ENCODE data around the gene CPAMD8. TPM values are rescaled to one million over a fixed set of nuclear protein-coding genes. Genes with fewer than 3 reads are reported as not detected.

CPAMD8 gene
- total RNA-seq, 2 experiments from 2014 or later = not detected

- ATAC-seq = no peak
- TF ChIP-seq CTCF (IDR thresholded peaks at IDR 0.05) = no peak
- DNase-seq = no peak
- Mint-ChIP-seq H3K4me1 (ENCODE audit: low read depth) (peaks cover 9% of the 10 kb centered on the region), H3K4me3 (no peak overlapping the region), H3K36me3 (ENCODE audit: low read depth) (no peaks in the 10 kb centered on the region), H3K9me3 (no peaks in the 10 kb centered on the region), H3K27ac (no peak overlapping the region), H3K27me3 (peaks cover 48% of the 10 kb centered on the region)
- intact Hi-C loops (cut with micrococcal nuclease) = loop anchor here (10.0 kb wide), 1 partner anchor 116 kb away; no protein-coding TSS in a partner anchor
- ChIA-PET POLR2A (no interaction called here), CTCF (no interaction called here)
Measured at GRCh38 chr19:16890461-16891184, 136.0 kb downstream of the CPAMD8 start.

- Mint-ChIP-seq H3K9me3 (no peaks in the 10 kb centered on the region), H3K27ac (no peak overlapping the region), H3K4me3 (no peak overlapping the region)
Measured at GRCh38 chr19:16889883-16890460, 136.6 kb downstream of the CPAMD8 start.

DNA sequence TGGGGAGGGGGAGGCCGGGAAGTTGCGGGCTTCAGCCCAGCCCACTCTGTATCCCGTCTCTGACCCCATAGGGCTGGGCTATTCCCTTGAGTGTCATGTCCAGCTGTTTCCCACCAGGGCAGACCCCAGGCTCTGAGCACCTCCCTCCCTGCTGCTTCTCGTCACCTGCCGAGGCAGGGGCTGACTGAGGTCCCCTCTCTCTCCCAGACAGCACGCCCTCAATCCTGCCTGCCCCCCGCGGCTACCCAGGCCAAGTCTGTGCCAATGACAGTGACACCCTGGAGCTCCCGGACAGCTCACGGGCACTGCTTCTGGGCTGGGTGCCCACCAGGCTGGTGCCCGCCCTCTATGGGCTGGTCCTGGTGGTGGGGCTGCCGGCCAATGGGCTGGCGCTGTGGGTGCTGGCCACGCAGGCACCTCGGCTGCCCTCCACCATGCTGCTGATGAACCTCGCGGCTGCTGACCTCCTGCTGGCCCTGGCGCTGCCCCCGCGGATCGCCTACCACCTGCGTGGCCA lies 137.2 kb downstream of the CPAMD8 start:
- CTCF ChIA-PET = no interaction called here
- POLR2A ChIA-PET = no interaction called here
- no peak for TF ChIP-seq CTCF (IDR thresholded peaks at IDR 0.05)
- Mint-ChIP-seq H3K36me3 (ENCODE audit: low read depth) (no peaks in the 10 kb centered on the region), H3K4me3 (no peak overlapping the region), H3K4me1 (ENCODE audit: low read depth) (peaks cover 5% of the 10 kb centered on the region), H3K27ac (no peak overlapping the region), H3K9me3 (no peaks in the 10 kb centered on the region), H3K27me3 (peaks cover 37% of the 10 kb centered on the region)
- no peak for DNase-seq
- ATAC-seq = no peak
- intact Hi-C loops (cut with micrococcal nuclease) = no loop called here

More at GRCh38 chr19:16889883-16890460, 136.6 kb downstream of the CPAMD8 start:
- H3K27me3 Mint-ChIP-seq = peaks cover 43% of the 10 kb centered on the region
- peaks cover 5% of the 10 kb centered on the region for H3K4me1 Mint-ChIP-seq (ENCODE audit: low read depth)
- ATAC-seq (no peak), DNase-seq (no peak)
- no peaks in the 10 kb centered on the region for H3K36me3 Mint-ChIP-seq (ENCODE audit: low read depth)
- CTCF ChIA-PET = no interaction called here
- POLR2A ChIA-PET = no interaction called here
- intact Hi-C loops (cut with micrococcal nuclease) = loop anchor here (10.0 kb wide), 1 partner anchor 115 kb away; no protein-coding TSS in a partner anchor
- TF ChIP-seq CTCF (IDR thresholded peaks at IDR 0.05) = no peak

GRCh38 chr19:16888629-16889365 lies 137.8 kb downstream of the CPAMD8 start, which contains the start of gene F2RL3:
Gene F2RL3, plus strand, starts transcription at chr19:16888999. Its CDS starts 191 bp downstream, at chr19:16889190.
- H3K4me1 Mint-ChIP-seq (ENCODE audit: low read depth) = peaks cover 5% of the 10 kb centered on the region

More at GRCh38 chr19:16888629-16889365, 137.8 kb downstream of the CPAMD8 start, which contains the start of gene F2RL3:
- ATAC-seq (peak; percentile 33), DNase-seq (peak; percentile 28)
- TF ChIP-seq CTCF (IDR thresholded peaks at IDR 0.05) = no peak
- no peaks in the 10 kb centered on the region for H3K9me3 Mint-ChIP-seq
- H3K4me3 Mint-ChIP-seq = no peak within 1 kb of the TSS
- CTCF ChIA-PET = no interaction called here
- POLR2A ChIA-PET = no interaction called here
- H3K36me3 Mint-ChIP-seq (ENCODE audit: low read depth) = no peaks in the 10 kb centered on the region
- intact Hi-C loops (cut with micrococcal nuclease) = no loop called here
- H3K27me3 Mint-ChIP-seq = peaks cover 32% of the 10 kb centered on the region
- no peak within 1 kb of the TSS for H3K27ac Mint-ChIP-seq

Measured in activated CD8-positive, alpha-beta T cell treated with anti-CD3 and anti-CD28 coated beads for 36 hours (primary cell).